Breast epithelium (tissue), 3 donors: ENCODE data around the gene FITM2.

Experiments
- CTCF ChIP-seq, 3 donors: fragments of 450-650 bp; IDR thresholded peaks; one replicate each; pipeline ENCODE4 v1.5.1; 2016 to 2017; ENCODE audit warnings: antibody characterized with exemption in 3 of 3, mild to moderate bottlenecking in 3 of 3, moderate library complexity in 3 of 3
- POLR2A ChIP-seq: fragments of 450-650 bp; IDR thresholded peaks from one replicate; pipeline ENCODE4 v1.6.1; 2016; ENCODE audit warnings: antibody characterized with exemption, mild to moderate bottlenecking, moderate library complexity
- POLR2AphosphoS5 ChIP-seq, 3 donors: sonication (generic); formaldehyde crosslinking; IDR thresholded peaks; one replicate each; pipeline ENCODE4 v1.6.1; 2017; ENCODE audit warnings: antibody characterized with exemption in 3 of 3

- no peak for TF ChIP-seq CTCF (IDR thresholded peaks at IDR 0.05)
- no peak for TF ChIP-seq POLR2A
- no peak for TF ChIP-seq POLR2AphosphoS5 (IDR thresholded peaks at IDR 0.05)
These were observed 22.8 kb downstream of the FITM2 start for GRCh38 chr20:44288252-44288651.
